Cardiac muscle cell (in vitro differentiated cells and primary cell): Measurements from ENCODE around the gene ITM2B. TPM values are rescaled to one million over a fixed set of nuclear protein-coding genes. Genes with fewer than 3 reads are reported as not detected.
A peak's percentile ranks its signal among the peaks of the same experiment; 100 is the strongest.

Experiments used
- DNase-seq, 2 donors: peaks; one replicate each; pipeline versions ENCODE4 v3.0.0 to v3.0.0-alpha.2; 2010 to 2017; ENCODE audit warnings: low read depth in 1 of 2, low spot score in 1 of 2
- H3K27ac ChIP-seq: fragments of 200-600 bp; sonication (generic); 2 replicates; pipeline ENCODE4 v1.5.1; 2016
- H3K27me3 ChIP-seq: fragments of 200-600 bp; sonication (generic); 2 replicates; pipeline ENCODE4 v1.6.0; 2016; ENCODE audit warnings: control low read depth
- H3K36me3 ChIP-seq: fragments of 200-600 bp; sonication (generic); 2 replicates; pipeline ENCODE4 v1.5.1; 2016; ENCODE audit warnings: control low read depth
- H3K4me1 ChIP-seq: fragments of 200-600 bp; sonication (generic); 2 replicates; pipeline ENCODE4 v1.8.1; 2017; ENCODE audit warnings: low read depth, mild to moderate bottlenecking, mixed run types
- H3K4me3 ChIP-seq: fragments of 200-600 bp; sonication (generic); 2 replicates; pipeline ENCODE4 v1.5.1; 2016; ENCODE audit warnings: mild to moderate bottlenecking
- H3K9me3 ChIP-seq: fragments of 200-600 bp; sonication (generic); 2 replicates; pipeline ENCODE4 v1.5.1; 2017; ENCODE audit warnings: low read depth, mild to moderate bottlenecking, control low read depth
- CTCF ChIP-seq: IDR thresholded peaks from 2 replicates; pipeline ENCODE4 v1.5.1; 2012; ENCODE audit warnings: low read depth, mild to moderate bottlenecking, low read length
- polyA plus RNA-seq: library from polyadenylated mRNA; unstranded; fragments of >200 nt; fragmentation: Nextera tagmentation; extraction: Ambion mirVana; gene quantifications from 2 replicates; pipeline ENCODE4 v1.2.1, GENCODE V29; 2016
- total RNA-seq: library from RNA; depleted of rRNA; stranded (reverse); fragments of >200 nt; gene quantifications from 2 replicates; pipeline ENCODE4 v1.2.3, GENCODE V29; 2016

The ITM2B gene
- total and polyA plus RNA-seq, 2 experiments from 2014 or later: 135 to 360 TPM

- no peak overlapping the region for H3K27ac ChIP-seq
- H3K27me3 ChIP-seq: no peaks in the 10 kb centered on the region
- no peaks in the 10 kb centered on the region for H3K4me1 ChIP-seq
- no peaks in the 10 kb centered on the region for H3K9me3 ChIP-seq
- no peak for TF ChIP-seq CTCF
- H3K36me3 ChIP-seq: no peaks in the 10 kb centered on the region
- no peak for DNase-seq
- H3K4me3 ChIP-seq: no peak overlapping the region
These were observed 64.3 kb downstream of the ITM2B start for GRCh38 chr13:48297131-48297786.

- H3K4me1 ChIP-seq: peaks cover under 1% of the 10 kb centered on the region
- TF ChIP-seq CTCF: no peak
- H3K27me3 ChIP-seq: no peaks in the 10 kb centered on the region
- no peaks in the 10 kb centered on the region for H3K9me3 ChIP-seq
- no peak overlapping the region for H3K4me3 ChIP-seq
- no peak overlapping the region for H3K27ac ChIP-seq
- DNase-seq: no peak
- H3K36me3 ChIP-seq: no peaks in the 10 kb centered on the region
These were observed 66.6 kb downstream of the ITM2B start for GRCh38 chr13:48299591-48299990.

- no peak for TF ChIP-seq CTCF
These were observed 69.9 kb downstream of the ITM2B start for GRCh38 chr13:48302871-48303358.

GRCh38 chr13:48303359-48304142, 70.5 kb downstream of the ITM2B start, which contains the start of gene RB1:
RB1 (plus strand) TSS chr13:48303751; CDS start chr13:48303913, 162 bp downstream.
- peak; percentile 94 to 96 for DNase-seq
- Histone ChIP-seq H3K4me3 (peak within 1 kb of the TSS; percentile 97), H3K4me1 (peaks cover 8% of the 10 kb centered on the region), H3K27me3 (no peaks in the 10 kb centered on the region), H3K36me3 (peaks cover 4% of the 10 kb centered on the region), H3K27ac (peak within 1 kb of the TSS; percentile 97), H3K9me3 (no peaks in the 10 kb centered on the region)
- TF ChIP-seq CTCF: no peak

More at GRCh38 chr13:48302871-48303358, 69.9 kb downstream of the ITM2B start:
- Histone ChIP-seq H3K27me3 (no peaks in the 10 kb centered on the region), H3K36me3 (peaks cover 2% of the 10 kb centered on the region), H3K4me3 (peak overlapping the region; percentile 97), H3K9me3 (no peaks in the 10 kb centered on the region), H3K4me1 (peaks cover 8% of the 10 kb centered on the region), H3K27ac (peak overlapping the region; percentile 97)
- no peak for DNase-seq

- H3K4me1 ChIP-seq: peaks cover 8% of the 10 kb centered on the region
- H3K4me3 ChIP-seq: peak overlapping the region; percentile 97
- H3K36me3 ChIP-seq: peaks cover 4% of the 10 kb centered on the region
- no peak for TF ChIP-seq CTCF
- H3K9me3 ChIP-seq: no peaks in the 10 kb centered on the region
- DNase-seq: peak; percentile 49 to 63
- no peaks in the 10 kb centered on the region for H3K27me3 ChIP-seq
- peak overlapping the region; percentile 97 for H3K27ac ChIP-seq
These were observed 71.3 kb downstream of the ITM2B start for GRCh38 chr13:48304143-48304876.
